Fibroblast of gingiva (primary cell): ENCODE data around the gene DEDD2.

Experiments used
- DNase-seq: peaks from one replicate; pipeline ENCODE4 v3.0.0-alpha.2; 2011; ENCODE audit warnings: low read depth

The DEDD2 gene

GRCh38 chr19:42198676-42199439 is 18.6 kb downstream of the DEDD2 start:
- no peak for DNase-seq

- no peak for DNase-seq
Observed at GRCh38 chr19:42197375-42197817, 20.1 kb downstream of the DEDD2 start.

- no peak for DNase-seq
Observed at GRCh38 chr19:42196011-42197001, 21.2 kb downstream of the DEDD2 start.

GRCh38 chr19:42193706-42194105 is 23.8 kb downstream of the DEDD2 start:
- no peak for DNase-seq

GRCh38 chr19:42193294-42193693 is 24.2 kb downstream of the DEDD2 start:
- no peak for DNase-seq

GRCh38 chr19:42191855-42192254 is 25.6 kb downstream of the DEDD2 start:
- no peak for DNase-seq

- DNase-seq: no peak
Observed at GRCh38 chr19:42191330-42191729, 26.1 kb downstream of the DEDD2 start.

GRCh38 chr19:42189133-42189532 is 28.3 kb downstream of the DEDD2 start:
- DNase-seq: no peak

- DNase-seq: no peak
Observed at GRCh38 chr19:42188665-42189064, 28.8 kb downstream of the DEDD2 start.

- DNase-seq: no peak
Observed at GRCh38 chr19:42185277-42185676, 32.2 kb downstream of the DEDD2 start.

- DNase-seq: peak; percentile 65
Observed at GRCh38 chr19:42184401-42184861, 33.0 kb downstream of the DEDD2 start.

GRCh38 chr19:42178791-42179674 is 38.4 kb downstream of the DEDD2 start:
- no peak for DNase-seq

- DNase-seq: no peak
Observed at GRCh38 chr19:42177686-42178019, 39.8 kb downstream of the DEDD2 start.

GRCh38 chr19:42176990-42177685 is 40.3 kb downstream of the DEDD2 start:
- peak; percentile 75 for DNase-seq

GRCh38 chr19:42176649-42176989 is 40.9 kb downstream of the DEDD2 start:
- DNase-seq: no peak

- DNase-seq: no peak
Observed at GRCh38 chr19:42175952-42176648, 41.4 kb downstream of the DEDD2 start.

- DNase-seq: no peak
Observed at GRCh38 chr19:42174958-42175734, 42.3 kb downstream of the DEDD2 start.

- DNase-seq: no peak
Observed at GRCh38 chr19:42174188-42174587, 43.3 kb downstream of the DEDD2 start.

- no peak for DNase-seq
Observed at GRCh38 chr19:42173695-42174094, 43.8 kb downstream of the DEDD2 start.

- DNase-seq: no peak
Observed at GRCh38 chr19:42172261-42172660, 45.2 kb downstream of the DEDD2 start.
